GM15510 (cell line): ENCODE results near the gene BNC1.

ENCODE experiments used
- POLR2A ChIP-seq: IDR thresholded peaks from 3 replicates; pipeline ENCODE4 v1.6.1; 2011; ENCODE audit warnings: borderline replicate concordance; ENCODE audit not compliant: insufficient read length; ENCODE audit errors: extremely low read depth

Gene BNC1

GRCh38 chr15:83210619-83211018 lies 73.8 kb downstream of the BNC1 start:
- TF ChIP-seq POLR2A, result no peak

- no peak for TF ChIP-seq POLR2A
Measured at GRCh38 chr15:83209333-83209732, 75.1 kb downstream of the BNC1 start.

GRCh38 chr15:83208367-83208661 lies 76.2 kb downstream of the BNC1 start:
- no peak for TF ChIP-seq POLR2A

GRCh38 chr15:83207660-83208366 lies 76.7 kb downstream of the BNC1 start, which contains the start of gene HDGFL3:
TSS of gene HDGFL3 (minus strand) at chr15:83207823. CDS start at chr15:83207414, 409 bp downstream.
- TF ChIP-seq POLR2A, result peak; percentile 47

- no peak for TF ChIP-seq POLR2A
Measured at GRCh38 chr15:83207009-83207659, 77.3 kb downstream of the BNC1 start.

GRCh38 chr15:83206526-83207008 lies 77.9 kb downstream of the BNC1 start:
- no peak for TF ChIP-seq POLR2A
